ENCODE results near the gene HEYL. TPM values are rescaled to one million over a fixed set of nuclear protein-coding genes. Genes with fewer than 3 reads are reported as not detected.

Gene HEYL
- total and polyA plus RNA-seq, 4 donors, result 24.2 to 68.6 (median 30.8) TPM

Other genes starting within 250 kb of the HEYL start
- not detected for gene BMP8A, start 148.0 kb downstream of the HEYL start, total RNA-seq
- not detected for gene BMP8A, start 148.0 kb downstream of the HEYL start, polyA plus RNA-seq
- gene PABPC4, start 62.9 kb downstream of the HEYL start, total RNA-seq, result 100 to 1,000 TPM; 134 to 169 TPM
- 100 to 1,000 TPM in 1 of 2 donors, 10 to 100 TPM in 1; 87.9 to 114 TPM for gene PABPC4, start 62.9 kb downstream of the HEYL start, polyA plus RNA-seq
- under 1 TPM in 1 of 2 donors, not detected in 1; 0.57 TPM for gene NT5C1A, start 32.5 kb upstream of the HEYL start, total RNA-seq
- under 1 TPM in 1 of 2 donors, not detected in 1; 0.46 TPM for gene NT5C1A, start 32.5 kb upstream of the HEYL start, polyA plus RNA-seq
- gene HPCAL4, start 51.8 kb upstream of the HEYL start, total RNA-seq, result not detected
- gene HPCAL4, start 51.8 kb upstream of the HEYL start, polyA plus RNA-seq, result not detected
- gene PPIE, start 99.2 kb upstream of the HEYL start, total RNA-seq, result 10 to 100 TPM; 34.4 to 38.5 TPM
- gene PPIE, start 99.2 kb upstream of the HEYL start, polyA plus RNA-seq, result 10 to 100 TPM; 46.8 to 60.2 TPM
- gene OXCT2, start 131.7 kb upstream of the HEYL start, total RNA-seq, result 1 to 10 TPM in 1 of 2 donors, not detected in 1; 1.3 TPM
- gene OXCT2, start 131.7 kb upstream of the HEYL start, polyA plus RNA-seq, result under 1 TPM in 1 of 2 donors, not detected in 1; 0.08 TPM
- gene BMP8B, start 149.2 kb upstream of the HEYL start, total RNA-seq, result 1 to 10 TPM in 1 of 2 donors, under 1 TPM in 1; 0.81 to 1.4 TPM
- gene BMP8B, start 149.2 kb upstream of the HEYL start, polyA plus RNA-seq, result 1 to 10 TPM in 1 of 2 donors, under 1 TPM in 1; 0.03 to 1.0 TPM
- 10 to 100 TPM; 15.3 to 17.3 TPM for gene TRIT1, start 243.9 kb upstream of the HEYL start, total RNA-seq
- 10 to 100 TPM in 1 of 2 donors, 1 to 10 TPM in 1; 9.4 to 12.3 TPM for gene TRIT1, start 243.9 kb upstream of the HEYL start, polyA plus RNA-seq

Data from aorta (tissue), 4 donors.